Activated T-cell treated with anti-CD3 and anti-CD28 coated beads, Interleukin-2, amount 50 U/mL, for 24 hours (primary cell): Measurements from ENCODE around the gene PCDHB14.
"Not testable (repeated sequence)": the region's sequence is repeated elsewhere in the genome, so short reads cannot be mapped to it uniquely, and the experiment has no call there.

Experiments used
- DNase-seq: peaks from one replicate; pipeline ENCODE4 v3.0.0-alpha.2; 2020
- H3K27ac Mint-ChIP-seq: 2 replicates; pipeline ENCODE4 v1.8.0; 2020; ENCODE audit warnings: mild to moderate bottlenecking, mixed read lengths
- H3K27me3 Mint-ChIP-seq: 2 replicates; pipeline ENCODE4 v1.8.0; 2020; ENCODE audit warnings: mixed read lengths
- H3K36me3 Mint-ChIP-seq: 2 replicates; pipeline ENCODE4 v1.8.0; 2020; ENCODE audit warnings: low read depth, mixed read lengths
- H3K4me1 Mint-ChIP-seq: 2 replicates; pipeline ENCODE4 v1.8.0; 2020; ENCODE audit warnings: low read depth, mixed read lengths
- H3K4me3 Mint-ChIP-seq: 2 replicates; pipeline ENCODE4 v1.8.0; 2020; ENCODE audit warnings: mild to moderate bottlenecking, moderate library complexity, mixed read lengths
- H3K9me3 Mint-ChIP-seq: 2 replicates; pipeline ENCODE4 v1.8.0; 2020; ENCODE audit warnings: mixed read lengths

The PCDHB14 gene

DNA sequence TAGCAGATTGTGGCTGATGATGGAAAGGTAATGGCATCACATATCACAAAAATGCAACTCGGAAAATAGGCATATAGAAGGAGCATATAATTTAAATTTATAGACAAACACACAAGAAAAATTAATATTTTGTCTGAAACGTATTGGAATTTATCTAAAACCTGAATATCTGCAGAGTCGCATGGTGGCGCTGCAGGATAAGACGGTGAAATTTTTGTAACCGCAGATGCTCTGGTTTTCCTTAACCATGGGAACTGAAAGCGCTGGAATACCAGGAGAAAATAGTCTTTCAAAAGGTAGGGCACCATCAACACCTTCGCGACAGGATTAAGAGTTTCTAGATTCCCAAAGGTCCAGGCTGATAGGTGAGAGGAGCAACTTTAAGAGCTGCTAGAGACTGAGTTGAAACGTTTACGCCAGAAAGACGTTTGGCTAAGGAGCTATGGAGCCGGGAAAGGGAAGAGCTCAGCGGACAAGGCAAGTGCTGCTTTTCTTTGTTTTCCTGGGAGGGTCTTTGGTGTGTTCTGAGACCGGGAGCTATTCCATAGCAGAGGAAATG is 11.0 kb downstream of the PCDHB14 start:
- Mint-ChIP-seq H3K4me3 (no peak overlapping the region), H3K27me3 (peaks cover 45% of the 10 kb centered on the region), H3K9me3 (peaks cover 46% of the 10 kb centered on the region), H3K36me3 (peaks cover 17% of the 10 kb centered on the region), H3K4me1 (no peaks in the 10 kb centered on the region), H3K27ac (no peak overlapping the region)
- no peak for DNase-seq

DNA sequence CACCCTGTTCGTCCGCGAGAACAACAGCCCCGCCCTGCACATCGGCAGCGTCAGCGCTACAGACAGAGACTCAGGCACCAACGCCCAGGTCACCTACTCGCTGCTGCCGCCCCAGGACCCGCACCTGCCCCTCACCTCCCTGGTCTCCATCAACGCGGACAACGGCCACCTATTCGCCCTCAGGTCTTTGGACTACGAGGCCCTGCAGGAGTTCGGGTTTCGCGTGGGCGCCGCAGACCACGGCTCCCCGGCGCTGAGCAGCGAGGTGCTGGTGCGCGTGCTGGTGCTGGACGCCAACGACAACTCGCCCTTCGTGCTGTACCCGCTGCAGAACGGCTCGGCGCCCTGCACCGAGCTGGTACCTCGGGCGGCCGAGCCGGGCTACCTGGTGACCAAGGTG is 12.8 kb downstream of the PCDHB14 start:
- H3K27me3 Mint-ChIP-seq = peaks cover 62% of the 10 kb centered on the region
- H3K36me3 Mint-ChIP-seq = peaks cover 22% of the 10 kb centered on the region
- not testable (repeated sequence) for H3K27ac Mint-ChIP-seq, DNase-seq, H3K4me1 Mint-ChIP-seq, H3K4me3 Mint-ChIP-seq
- H3K9me3 Mint-ChIP-seq = peaks cover 62% of the 10 kb centered on the region

DNA sequence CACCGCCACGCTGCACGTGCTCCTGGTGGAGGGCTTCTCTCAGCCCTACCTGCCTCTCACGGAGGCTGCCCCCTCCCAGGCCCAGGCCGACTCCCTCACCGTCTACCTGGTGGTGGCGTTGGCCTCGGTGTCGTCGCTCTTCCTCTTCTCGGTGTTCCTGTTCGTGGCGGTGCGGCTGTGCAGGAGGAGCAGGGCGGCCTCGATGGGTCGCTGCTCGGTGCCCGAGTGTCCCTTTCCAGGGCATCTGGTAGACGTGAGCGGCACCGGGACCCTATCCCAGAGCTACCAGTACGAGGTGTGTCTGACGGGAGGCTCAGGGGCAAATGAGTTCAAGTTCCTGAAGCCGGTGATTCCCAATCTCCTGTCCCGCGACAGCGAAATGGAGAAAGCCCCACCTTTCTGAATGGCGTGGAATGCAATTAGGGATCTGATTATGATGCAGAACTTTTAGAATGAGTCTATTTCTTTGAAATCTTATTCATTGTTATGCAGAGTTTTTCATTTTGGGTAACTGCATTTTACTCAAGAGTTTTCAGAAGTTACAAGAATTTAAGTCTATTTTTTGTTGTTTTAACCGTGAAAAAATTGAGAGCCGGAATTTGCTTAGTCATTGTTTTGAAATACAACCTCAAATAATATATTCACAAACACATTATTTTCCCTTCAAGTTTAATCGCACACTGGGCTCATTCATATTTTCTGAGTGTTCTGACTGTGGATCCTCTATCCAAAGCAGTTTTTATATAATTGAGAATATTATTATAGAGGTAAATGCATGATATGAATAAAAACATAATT is 13.6 kb downstream of the PCDHB14 start:
- no peak overlapping the region for H3K27ac Mint-ChIP-seq
- no peaks in the 10 kb centered on the region for H3K4me1 Mint-ChIP-seq
- peaks cover 62% of the 10 kb centered on the region for H3K9me3 Mint-ChIP-seq
- DNase-seq = no peak
- peaks cover 28% of the 10 kb centered on the region for H3K36me3 Mint-ChIP-seq
- H3K4me3 Mint-ChIP-seq = no peak overlapping the region
- peaks cover 70% of the 10 kb centered on the region for H3K27me3 Mint-ChIP-seq

DNA sequence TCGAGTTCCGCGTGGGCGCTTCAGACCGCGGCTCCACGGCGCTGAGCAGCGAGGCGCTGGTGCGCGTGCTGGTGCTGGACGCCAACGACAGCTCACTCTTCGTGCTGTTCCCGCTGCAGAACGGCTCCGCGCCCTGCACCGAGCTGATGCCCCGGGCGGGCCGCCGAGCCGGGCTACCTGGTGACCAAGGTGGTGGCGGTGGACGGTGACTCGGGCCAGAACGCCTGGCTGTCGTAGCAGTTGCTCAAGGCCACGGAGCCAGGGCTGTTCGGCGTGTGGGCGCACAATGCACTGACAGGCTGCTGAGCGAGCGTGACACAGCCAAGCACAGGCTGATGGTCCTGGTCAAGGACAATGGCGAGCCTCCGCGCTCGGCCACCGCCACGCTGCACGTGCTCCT is 18.4 kb downstream of the PCDHB14 start:
- no peak for DNase-seq
- Mint-ChIP-seq H3K4me3 (no peak overlapping the region), H3K36me3 (peaks cover 43% of the 10 kb centered on the region), H3K27ac (no peak overlapping the region), H3K4me1 (peaks cover 4% of the 10 kb centered on the region), H3K27me3 (peaks cover 88% of the 10 kb centered on the region), H3K9me3 (peaks cover 65% of the 10 kb centered on the region)

DNA sequence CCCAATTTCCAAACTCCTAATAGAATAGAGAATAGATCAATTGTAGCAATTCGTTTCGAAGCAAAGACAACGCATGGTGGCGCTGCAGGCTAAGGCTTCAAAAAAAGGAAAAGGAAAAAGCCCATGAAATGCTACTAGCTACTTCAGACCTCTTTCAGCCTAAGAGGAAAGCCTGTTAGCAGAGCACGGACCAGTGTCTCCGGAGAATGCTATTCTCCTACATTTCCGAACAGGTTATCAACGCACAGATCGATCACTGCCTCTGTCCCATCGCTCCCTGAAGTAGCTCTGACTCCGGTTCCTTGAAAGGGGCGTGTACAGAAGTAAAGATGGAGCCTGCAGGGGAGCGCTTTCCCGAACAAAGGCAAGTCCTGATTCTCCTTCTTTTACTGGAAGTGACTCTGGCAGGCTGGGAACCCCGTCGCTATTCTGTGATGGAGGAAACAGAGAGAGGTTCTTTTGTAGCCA is 22.1 kb downstream of the PCDHB14 start, which contains the start of gene PCDHB15:
TSS of gene PCDHB15 (plus strand) at position 146 of the 468 bp plus-strand sequence. CDS start at position 330, 184 bp downstream.
- Mint-ChIP-seq H3K9me3 (peaks cover 69% of the 10 kb centered on the region), H3K4me1 (peaks cover 4% of the 10 kb centered on the region), H3K27ac (no peak within 1 kb of the TSS), H3K27me3 (peaks cover 70% of the 10 kb centered on the region), H3K4me3 (peak within 1 kb of the TSS; percentile 7), H3K36me3 (peaks cover 51% of the 10 kb centered on the region)
- DNase-seq = no peak

DNA sequence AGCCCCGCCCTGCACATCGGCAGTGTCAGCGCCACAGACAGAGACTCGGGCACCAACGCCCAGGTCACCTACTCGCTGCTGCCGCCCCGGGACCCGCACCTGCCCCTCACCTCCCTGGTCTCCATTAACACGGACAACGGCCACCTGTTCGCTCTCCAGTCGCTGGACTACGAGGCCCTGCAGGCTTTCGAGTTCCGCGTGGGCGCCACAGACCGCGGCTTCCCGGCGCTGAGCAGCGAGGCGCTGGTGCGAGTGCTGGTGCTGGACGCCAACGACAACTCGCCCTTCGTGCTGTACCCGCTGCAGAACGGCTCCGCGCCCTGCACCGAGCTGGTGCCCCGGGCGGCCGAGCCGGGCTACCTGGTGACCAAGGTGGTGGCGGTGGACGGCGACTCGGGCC is 23.8 kb downstream of the PCDHB14 start:
- Mint-ChIP-seq H3K36me3 (peaks cover 38% of the 10 kb centered on the region), H3K27me3 (peaks cover 53% of the 10 kb centered on the region), H3K9me3 (peaks cover 67% of the 10 kb centered on the region)
- not testable (repeated sequence) for H3K4me3 Mint-ChIP-seq, H3K27ac Mint-ChIP-seq, DNase-seq, H3K4me1 Mint-ChIP-seq

DNA sequence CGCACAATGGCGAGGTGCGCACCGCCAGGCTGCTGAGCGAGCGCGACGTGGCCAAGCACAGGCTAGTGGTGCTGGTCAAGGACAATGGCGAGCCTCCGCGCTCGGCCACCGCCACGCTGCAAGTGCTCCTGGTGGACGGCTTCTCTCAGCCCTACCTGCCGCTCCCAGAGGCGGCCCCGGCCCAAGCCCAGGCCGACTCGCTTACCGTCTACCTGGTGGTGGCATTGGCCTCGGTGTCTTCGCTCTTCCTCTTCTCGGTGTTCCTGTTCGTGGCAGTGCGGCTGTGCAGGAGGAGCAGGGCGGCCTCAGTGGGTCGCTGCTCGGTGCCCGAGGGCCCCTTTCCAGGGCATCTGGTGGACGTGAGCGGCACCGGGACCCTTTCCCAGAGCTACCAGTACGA is 24.3 kb downstream of the PCDHB14 start:
- peaks cover 48% of the 10 kb centered on the region for H3K27me3 Mint-ChIP-seq
- peaks cover 36% of the 10 kb centered on the region for H3K36me3 Mint-ChIP-seq
- not testable (repeated sequence) for H3K4me3 Mint-ChIP-seq, H3K27ac Mint-ChIP-seq, H3K4me1 Mint-ChIP-seq, DNase-seq
- H3K9me3 Mint-ChIP-seq = peaks cover 65% of the 10 kb centered on the region

DNA sequence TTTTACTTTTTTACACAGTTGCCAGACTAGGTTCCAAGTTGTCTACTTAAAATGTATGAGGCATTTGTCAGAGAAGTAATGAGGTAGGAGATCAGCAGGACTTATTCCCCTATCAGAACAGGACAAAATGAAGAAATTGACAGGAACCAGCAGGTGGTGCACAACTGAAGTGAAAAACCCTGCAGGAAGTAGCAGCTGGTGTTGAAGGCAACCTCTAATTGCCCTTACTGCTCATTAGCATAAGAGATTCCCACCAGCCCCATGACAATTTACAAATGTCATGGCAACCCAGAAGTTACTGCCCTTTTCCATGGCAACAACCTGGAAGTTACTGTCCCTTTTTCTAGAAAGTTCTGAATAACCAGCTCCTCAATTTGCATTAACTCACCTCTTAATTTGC is 27.4 kb downstream of the PCDHB14 start:
- peaks cover 20% of the 10 kb centered on the region for H3K27me3 Mint-ChIP-seq
- H3K27ac Mint-ChIP-seq = no peak overlapping the region
- H3K9me3 Mint-ChIP-seq = peaks cover 72% of the 10 kb centered on the region
- H3K4me1 Mint-ChIP-seq = no peaks in the 10 kb centered on the region
- H3K36me3 Mint-ChIP-seq = peaks cover 26% of the 10 kb centered on the region
- no peak for DNase-seq
- no peak overlapping the region for H3K4me3 Mint-ChIP-seq

DNA sequence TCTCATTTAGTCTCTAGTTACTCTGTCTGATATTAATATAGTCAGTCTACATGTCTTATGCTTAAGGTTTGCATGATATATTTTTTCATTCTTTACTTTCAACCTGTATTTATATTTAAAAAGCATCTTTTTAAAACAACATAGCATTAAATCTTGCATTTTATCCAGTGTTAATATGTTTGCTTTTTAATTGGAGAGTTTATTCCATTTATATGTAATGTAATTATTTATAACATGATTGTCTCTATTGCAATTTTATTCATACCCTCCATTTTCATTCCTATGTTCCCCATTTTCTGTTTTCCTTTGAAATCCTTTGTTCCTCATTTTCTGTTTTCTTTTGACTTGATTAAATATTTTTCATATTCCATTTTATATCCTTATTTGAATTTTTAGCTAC is 35.3 kb downstream of the PCDHB14 start:
- peaks cover 54% of the 10 kb centered on the region for H3K36me3 Mint-ChIP-seq
- H3K9me3 Mint-ChIP-seq = peaks cover 65% of the 10 kb centered on the region
- H3K4me3 Mint-ChIP-seq = no peak overlapping the region
- DNase-seq = no peak
- no peak overlapping the region for H3K27ac Mint-ChIP-seq
- H3K4me1 Mint-ChIP-seq = no peaks in the 10 kb centered on the region
- H3K27me3 Mint-ChIP-seq = no peaks in the 10 kb centered on the region

DNA sequence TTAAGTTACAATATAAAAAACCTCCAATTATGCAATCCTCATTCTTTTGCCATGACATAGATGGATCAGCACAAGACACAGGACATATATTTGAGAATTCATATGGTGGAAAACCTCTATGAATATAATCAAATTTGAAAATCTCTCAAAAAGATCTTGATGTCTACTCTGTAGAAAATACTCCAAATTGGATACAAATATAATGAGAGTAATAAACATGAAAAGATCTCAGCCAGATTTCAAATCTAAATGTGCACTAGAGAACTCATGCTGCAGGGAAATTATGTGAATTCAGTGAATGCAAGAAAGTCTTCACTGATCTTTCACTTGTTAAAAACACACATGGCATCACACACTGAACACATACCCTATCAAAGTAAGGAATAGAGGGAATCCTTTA is 35.8 kb downstream of the PCDHB14 start:
- H3K36me3 Mint-ChIP-seq = peaks cover 56% of the 10 kb centered on the region
- H3K27ac Mint-ChIP-seq = no peak overlapping the region
- H3K27me3 Mint-ChIP-seq = no peaks in the 10 kb centered on the region
- H3K4me3 Mint-ChIP-seq = no peak overlapping the region
- H3K4me1 Mint-ChIP-seq = no peaks in the 10 kb centered on the region
- DNase-seq = no peak
- peaks cover 62% of the 10 kb centered on the region for H3K9me3 Mint-ChIP-seq

DNA sequence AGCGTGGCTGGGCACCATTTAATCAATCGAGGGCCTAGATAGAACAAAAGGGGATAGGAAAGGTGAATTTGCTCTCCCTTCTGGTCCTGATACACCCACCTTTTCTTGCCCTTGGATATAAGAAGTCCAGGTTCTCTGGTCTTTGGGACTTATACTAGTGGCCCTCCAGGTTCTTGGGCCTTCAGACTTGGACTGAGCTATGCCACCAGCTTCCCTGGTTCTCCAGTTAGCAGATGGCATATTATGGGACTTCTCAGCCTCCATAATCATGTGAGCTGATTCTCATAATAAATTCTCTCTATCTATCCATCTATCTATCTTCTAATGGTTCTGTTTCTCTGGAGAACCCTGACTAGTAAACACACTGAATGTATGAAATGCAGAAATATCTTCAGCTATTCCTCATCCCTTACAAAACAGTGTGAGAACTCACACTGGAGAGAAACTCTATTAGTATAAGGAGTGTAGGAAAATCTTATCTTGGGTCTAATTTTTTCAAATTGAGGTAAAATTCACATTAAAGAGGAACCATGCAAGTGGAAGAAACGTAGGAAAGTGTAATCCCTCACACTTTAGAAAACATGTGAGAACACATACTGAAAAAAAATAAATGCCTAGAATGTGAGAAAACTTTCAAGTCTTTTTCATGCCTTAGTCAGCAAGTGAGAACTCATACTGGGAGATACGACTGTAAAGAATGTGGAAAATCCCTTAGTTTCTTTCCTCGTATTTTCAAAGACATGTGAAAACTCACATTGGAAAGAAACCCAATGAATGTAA is 37.5 kb downstream of the PCDHB14 start:
- no peak for DNase-seq
- H3K27ac Mint-ChIP-seq = no peak overlapping the region
- peaks cover 63% of the 10 kb centered on the region for H3K36me3 Mint-ChIP-seq
- H3K9me3 Mint-ChIP-seq = peaks cover 59% of the 10 kb centered on the region
- no peak overlapping the region for H3K4me3 Mint-ChIP-seq
- H3K27me3 Mint-ChIP-seq = no peaks in the 10 kb centered on the region
- H3K4me1 Mint-ChIP-seq = no peaks in the 10 kb centered on the region

DNA sequence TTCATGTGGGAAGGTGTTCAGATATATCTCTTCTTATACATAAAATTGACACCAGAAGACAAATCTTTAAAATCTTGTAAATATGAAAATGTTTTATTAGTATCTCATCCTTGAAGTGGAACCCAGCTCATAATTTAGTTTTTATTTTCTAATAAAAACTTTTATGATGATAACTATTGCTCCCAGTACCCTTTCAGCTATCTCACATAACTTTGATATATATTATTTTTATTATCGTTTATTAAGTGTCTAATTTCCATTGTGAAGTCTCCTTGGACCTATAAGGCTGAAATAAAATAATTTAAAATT is 38.0 kb downstream of the PCDHB14 start:
- H3K4me1 Mint-ChIP-seq = no peaks in the 10 kb centered on the region
- H3K36me3 Mint-ChIP-seq = peaks cover 63% of the 10 kb centered on the region
- peaks cover 59% of the 10 kb centered on the region for H3K9me3 Mint-ChIP-seq
- no peak overlapping the region for H3K27ac Mint-ChIP-seq
- no peak overlapping the region for H3K4me3 Mint-ChIP-seq
- DNase-seq = no peak
- no peaks in the 10 kb centered on the region for H3K27me3 Mint-ChIP-seq

DNA sequence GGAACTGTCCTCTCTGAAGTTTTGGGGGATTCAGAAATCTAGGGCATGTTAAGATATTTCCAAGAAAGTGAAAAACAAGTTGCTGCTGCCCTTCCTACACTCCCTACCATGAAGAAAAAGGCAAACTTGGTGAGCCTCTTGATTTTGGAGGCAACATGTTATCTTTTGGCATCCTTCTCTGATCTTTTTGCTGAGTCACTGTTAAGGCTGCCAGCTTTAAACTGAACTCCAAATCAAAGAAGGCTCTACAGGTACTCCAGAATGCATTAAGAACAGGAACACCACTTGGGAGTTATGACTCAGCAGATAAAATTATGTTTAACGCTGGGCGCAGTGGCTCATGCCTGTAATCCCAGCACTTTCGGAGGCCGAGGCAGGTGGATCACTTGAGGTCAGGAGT is 46.1 kb downstream of the PCDHB14 start:
- H3K27ac Mint-ChIP-seq = no peak overlapping the region
- peaks cover 73% of the 10 kb centered on the region for H3K9me3 Mint-ChIP-seq
- no peak for DNase-seq
- H3K4me3 Mint-ChIP-seq = no peak overlapping the region
- H3K27me3 Mint-ChIP-seq = no peaks in the 10 kb centered on the region
- peaks cover 51% of the 10 kb centered on the region for H3K36me3 Mint-ChIP-seq
- H3K4me1 Mint-ChIP-seq = no peaks in the 10 kb centered on the region

DNA sequence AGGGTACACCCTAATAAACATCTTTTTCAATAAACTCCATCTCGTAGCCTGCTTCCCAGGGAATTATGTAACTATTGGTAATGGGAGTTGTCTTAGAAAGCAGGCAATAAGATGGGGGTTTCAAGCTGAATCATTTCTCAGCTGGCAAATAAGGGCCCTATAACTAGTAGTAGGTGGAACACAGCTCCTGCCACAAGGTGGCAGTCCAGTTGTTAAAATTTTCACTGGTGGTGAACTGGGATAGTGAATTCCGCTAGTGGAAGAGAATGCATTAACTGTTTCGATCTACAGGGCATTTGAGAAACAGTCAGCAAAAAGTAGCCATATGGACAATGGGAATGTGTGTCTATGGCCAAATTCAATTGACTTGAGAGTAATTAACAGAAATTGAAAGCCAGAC is 49.8 kb downstream of the PCDHB14 start:
- Mint-ChIP-seq H3K9me3 (peaks cover 62% of the 10 kb centered on the region), H3K27ac (no peak overlapping the region), H3K4me1 (no peaks in the 10 kb centered on the region), H3K4me3 (no peak overlapping the region), H3K27me3 (no peaks in the 10 kb centered on the region), H3K36me3 (peaks cover 24% of the 10 kb centered on the region)
- DNase-seq = no peak
